Muscle of leg (tissue), 11 donors: Measurements from ENCODE around the gene NEK2. TPM values are rescaled to one million over a fixed set of nuclear protein-coding genes. Genes with fewer than 3 reads are reported as not detected.
"Not testable (repeated sequence)": the region's sequence is repeated elsewhere in the genome, so short reads cannot be mapped to it uniquely, and the experiment has no call there.

Source experiments
- DNase-seq: peaks from one replicate; pipeline ENCODE4 v3.0.0; 2013
- H3K27ac ChIP-seq: one replicate; pipeline ENCODE4 v1.5.1; 2013; ENCODE audit warnings: mild to moderate bottlenecking, low read length, control low read depth
- H3K27me3 ChIP-seq: one replicate; pipeline ENCODE4 v1.6.1; 2013; ENCODE audit warnings: low read length; ENCODE audit not compliant: control insufficient read depth, insufficient read depth
- H3K36me3 ChIP-seq: one replicate; pipeline ENCODE4 v1.6.1; 2013; ENCODE audit warnings: low read length; ENCODE audit not compliant: control insufficient read depth, insufficient read depth
- H3K4me1 ChIP-seq: one replicate; pipeline ENCODE4 v1.6.1; 2013; ENCODE audit warnings: low read length; ENCODE audit not compliant: control insufficient read depth, insufficient read depth
- H3K4me3 ChIP-seq: one replicate; pipeline ENCODE4 v1.5.1; 2013; ENCODE audit warnings: low read length, control low read depth
- H3K9me3 ChIP-seq: replicated peaks from 2 replicates; pipeline ENCODE4 v1.6.1; 2013; ENCODE audit warnings: low read depth, low read length; ENCODE audit not compliant: control insufficient read depth
- WGBS: methylation state at CpG from one replicate; pipeline ENCODE4 v1.1.5; 2013; ENCODE audit warnings: missing lambda C conversion rate; ENCODE audit not compliant: insufficient coverage; 5-methylcytosine and 5-hydroxymethylcytosine counted together
- polyA plus RNA-seq, 8 donors: library from polyadenylated mRNA; unstranded; fragments of 120-200 nt; gene quantifications; one replicate each; pipeline versions ENCODE4 v1.2.1 to v1.2.3, GENCODE V29; 2013; ENCODE audit warnings: inconsistent platforms in 1 of 8, low replicate concordance in 1 of 8; ENCODE audit not compliant: insufficient read length in 8 of 8, insufficient read depth in 1 of 8
- total RNA-seq: library from RNA; stranded (reverse); fragments of 120-200 nt; gene quantifications from one replicate; pipeline ENCODE4 v1.2.4, GENCODE V29; 2013

NEK2 gene
- total and polyA plus RNA-seq, 9 donors: 6.0 to 11.5 (median 8.4) TPM

DNA sequence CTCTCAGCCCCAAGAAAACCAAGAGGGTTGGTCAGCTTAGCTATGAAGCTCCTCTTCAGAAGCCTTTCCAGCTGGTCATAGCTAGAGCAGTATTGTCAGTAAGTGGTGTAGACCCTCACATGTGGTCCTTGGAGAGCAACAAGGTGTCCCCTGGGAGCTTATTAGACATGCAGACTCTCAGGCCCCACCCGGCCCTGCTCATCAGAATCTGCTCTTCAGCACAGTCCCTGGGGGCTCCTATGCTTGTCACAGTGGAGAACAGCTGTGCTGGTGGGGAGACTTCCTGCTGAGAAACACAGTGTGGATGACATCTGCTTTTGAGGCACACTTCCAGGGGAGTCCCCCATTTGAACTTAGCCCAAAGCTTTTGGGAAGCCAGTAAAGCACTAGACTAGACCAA lies 21.9 kb upstream of the NEK2 start:
- peaks cover 14% of the 10 kb centered on the region for H3K4me1 ChIP-seq
- H3K4me3 ChIP-seq: no peak overlapping the region
- no peaks in the 10 kb centered on the region for H3K36me3 ChIP-seq
- peaks cover 4% of the 10 kb centered on the region for H3K27me3 ChIP-seq
- peak; percentile 59 for DNase-seq
- no CpG with 5 or more reads among the region's 1 CpG for WGBS
- no peak overlapping the region for H3K27ac ChIP-seq
- H3K9me3 ChIP-seq: no peaks in the 10 kb centered on the region

DNA sequence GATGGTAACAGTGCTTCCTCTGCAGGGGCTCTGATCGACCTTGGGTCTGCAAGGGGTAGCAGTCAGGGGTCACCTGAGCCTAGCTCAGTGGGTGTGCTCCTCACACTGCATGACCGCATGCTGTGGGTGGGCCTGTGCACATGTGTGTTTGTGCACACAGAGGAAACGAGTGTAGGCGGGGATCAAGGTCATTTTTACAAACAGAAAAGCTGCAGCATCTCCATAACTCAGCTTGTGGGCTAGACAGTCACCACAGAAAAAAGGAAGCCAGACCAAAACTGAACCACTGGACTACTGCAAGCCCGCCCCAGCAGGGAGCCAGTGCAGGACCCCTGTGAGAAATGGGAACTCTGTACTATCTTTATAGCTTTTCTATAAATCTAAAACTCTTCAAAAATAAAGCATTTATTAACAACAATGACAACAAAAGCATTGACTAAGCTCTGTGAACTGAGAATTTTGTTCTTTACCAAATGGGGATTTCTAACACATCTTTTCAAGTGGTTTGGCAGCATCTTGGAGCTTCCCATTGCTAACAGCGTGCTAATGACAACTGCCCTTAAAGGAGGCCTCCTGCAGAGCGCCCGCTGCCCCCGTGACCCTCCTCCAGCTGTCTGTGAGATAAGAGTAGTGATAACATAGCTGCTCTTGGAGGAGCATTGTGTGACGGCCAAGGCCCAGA lies 19.9 kb upstream of the NEK2 start:
- Histone ChIP-seq H3K9me3 (no peaks in the 10 kb centered on the region), H3K4me3 (no peak overlapping the region), H3K27me3 (peaks cover 4% of the 10 kb centered on the region), H3K4me1 (peaks cover 14% of the 10 kb centered on the region), H3K36me3 (no peaks in the 10 kb centered on the region), H3K27ac (no peak overlapping the region)
- WGBS: 60% methylated on average over 1 of the region's 10 CpGs
- DNase-seq: no peak

GRCh38 chr1:211693911-211694310 lies 18.5 kb upstream of the NEK2 start:
- not testable (repeated sequence) for H3K27me3 ChIP-seq, H3K4me3 ChIP-seq, DNase-seq, H3K27ac ChIP-seq, H3K9me3 ChIP-seq, H3K36me3 ChIP-seq
- peaks cover 14% of the 10 kb centered on the region for H3K4me1 ChIP-seq
- WGBS: no CpG with 5 or more reads among the region's 5 CpGs

DNA sequence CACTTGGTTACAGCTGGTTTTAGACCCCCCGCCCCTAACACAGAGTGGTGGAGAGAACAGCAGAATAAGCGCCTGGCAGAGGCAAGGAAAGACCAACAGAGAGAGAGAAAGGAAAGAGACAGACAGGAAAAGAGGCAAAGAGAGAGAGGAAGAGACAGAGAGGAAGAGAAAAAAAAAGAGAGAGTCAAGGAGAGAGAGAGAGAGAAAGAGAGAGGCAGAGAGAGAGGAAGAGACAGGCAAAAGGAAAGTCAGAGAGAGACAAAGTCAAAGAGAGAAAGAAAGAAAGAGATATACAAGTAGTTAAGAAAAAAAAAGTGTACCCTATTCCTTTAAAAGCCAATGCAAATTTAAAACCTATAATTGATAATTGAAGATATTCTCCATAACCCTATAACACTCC lies 13.0 kb upstream of the NEK2 start:
- Histone ChIP-seq H3K4me1 (no peaks in the 10 kb centered on the region), H3K27ac (no peak overlapping the region), H3K4me3 (no peak overlapping the region), H3K9me3 (no peaks in the 10 kb centered on the region), H3K36me3 (no peaks in the 10 kb centered on the region), H3K27me3 (no peaks in the 10 kb centered on the region)
- WGBS: 96% methylated on average over 2 of the region's 2 CpGs
- DNase-seq: no peak

DNA sequence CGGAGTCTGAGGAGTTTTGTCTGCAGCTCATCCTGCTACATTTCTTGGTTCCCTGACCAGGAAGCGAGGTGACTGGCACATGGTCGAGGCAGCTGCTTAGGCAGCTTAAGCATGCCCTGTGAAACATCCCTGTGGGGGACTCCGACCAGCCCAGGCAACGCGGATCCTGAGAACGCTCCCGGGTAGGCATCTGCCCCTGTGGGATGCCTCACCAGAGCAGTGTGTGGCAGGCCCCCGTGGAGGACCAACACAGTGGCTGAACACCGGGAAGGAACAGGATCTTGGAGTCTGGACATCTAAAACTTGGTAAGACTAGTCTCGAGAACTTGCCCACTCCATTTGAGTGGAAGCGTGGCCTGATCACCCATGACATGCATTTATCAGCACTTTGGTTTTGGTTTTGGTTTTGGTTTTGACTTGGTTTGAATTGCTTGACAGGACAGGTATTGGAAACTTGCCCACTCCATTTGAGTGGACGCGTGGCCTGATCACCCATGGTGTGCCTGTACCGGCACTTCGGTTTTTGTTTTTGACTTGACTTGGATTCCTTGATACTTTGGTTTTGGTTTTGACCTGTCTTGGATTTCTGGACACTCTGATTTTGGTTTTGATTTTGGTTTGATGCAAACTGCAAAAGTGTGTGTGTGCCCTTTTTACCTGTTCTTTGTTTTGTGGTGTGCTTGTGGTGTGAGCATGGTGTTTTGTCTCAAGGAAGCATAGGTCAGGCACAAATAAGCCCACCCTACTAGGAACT lies 12.2 kb upstream of the NEK2 start:
- DNase-seq: no peak
- Histone ChIP-seq H3K4me1 (no peaks in the 10 kb centered on the region), H3K27me3 (no peaks in the 10 kb centered on the region), H3K9me3 (no peaks in the 10 kb centered on the region), H3K4me3 (no peak overlapping the region), H3K27ac (no peak overlapping the region), H3K36me3 (no peaks in the 10 kb centered on the region)
- 81% methylated on average over 14 of the region's 16 CpGs for whole genome bisulfite sequencing

GRCh38 chr1:211685823-211686222 lies 10.4 kb upstream of the NEK2 start:
- Histone ChIP-seq H3K27me3 (no peaks in the 10 kb centered on the region), H3K9me3 (no peaks in the 10 kb centered on the region), H3K4me3 (no peak overlapping the region), H3K27ac (no peak overlapping the region), H3K4me1 (no peaks in the 10 kb centered on the region), H3K36me3 (no peaks in the 10 kb centered on the region)
- DNase-seq: no peak
- 51% methylated on average over 5 of the region's 7 CpGs for WGBS

DNA sequence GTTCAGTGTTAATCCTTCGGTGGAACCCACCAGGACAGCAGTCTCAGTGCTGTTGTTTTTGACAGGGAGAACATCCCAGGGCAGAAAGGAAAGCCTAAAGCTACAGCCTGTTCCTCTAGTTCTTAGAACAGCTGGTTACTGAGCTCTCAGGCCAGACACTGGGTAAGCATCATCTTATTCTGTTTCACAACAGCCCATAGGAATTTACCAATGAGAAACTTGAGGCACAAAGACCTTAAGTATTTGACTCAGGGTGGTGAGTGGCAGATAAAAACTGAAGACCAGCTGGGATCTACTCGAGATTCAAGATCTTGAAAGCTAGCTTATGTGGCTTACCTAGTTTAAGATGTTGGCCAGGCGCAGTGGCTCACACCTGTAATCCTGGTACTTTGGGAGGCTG lies 9.4 kb upstream of the NEK2 start:
- Histone ChIP-seq H3K27ac (no peak overlapping the region), H3K36me3 (no peaks in the 10 kb centered on the region), H3K9me3 (no peaks in the 10 kb centered on the region), H3K27me3 (no peaks in the 10 kb centered on the region), H3K4me1 (no peaks in the 10 kb centered on the region), H3K4me3 (no peak overlapping the region)
- WGBS: 76% methylated on average over 3 of the region's 3 CpGs
- DNase-seq: no peak

DNA sequence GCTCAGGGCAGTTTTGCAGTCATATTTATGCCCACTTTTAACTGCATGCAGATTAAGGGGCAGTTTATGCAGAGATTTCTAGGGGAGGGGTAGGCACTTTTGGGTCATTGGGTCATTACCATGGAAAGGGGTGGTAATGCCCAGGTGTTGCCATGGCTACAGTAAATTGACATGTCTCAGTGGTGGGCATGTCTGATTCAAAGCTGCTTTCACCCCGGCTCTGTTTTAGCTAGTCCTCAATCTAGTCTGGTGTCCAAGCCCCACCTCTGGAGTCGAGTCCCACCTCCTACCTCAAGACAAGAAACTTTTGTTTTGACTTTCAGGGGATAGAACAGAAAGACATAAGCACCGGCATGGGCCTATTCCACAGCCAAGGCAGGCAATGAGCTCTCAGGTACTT lies 8.9 kb upstream of the NEK2 start:
- H3K4me1 ChIP-seq: no peaks in the 10 kb centered on the region
- H3K4me3 ChIP-seq: no peak overlapping the region
- H3K36me3 ChIP-seq: no peaks in the 10 kb centered on the region
- no peak for DNase-seq
- no peaks in the 10 kb centered on the region for H3K27me3 ChIP-seq
- H3K9me3 ChIP-seq: no peaks in the 10 kb centered on the region
- WGBS: 74% methylated on average over 3 of the region's 3 CpGs
- H3K27ac ChIP-seq: no peak overlapping the region

GRCh38 chr1:211683396-211684297 lies 8.2 kb upstream of the NEK2 start:
- Histone ChIP-seq H3K4me3 (no peak overlapping the region), H3K27ac (no peak overlapping the region), H3K4me1 (no peaks in the 10 kb centered on the region), H3K27me3 (no peaks in the 10 kb centered on the region), H3K36me3 (no peaks in the 10 kb centered on the region), H3K9me3 (no peaks in the 10 kb centered on the region)
- 93% methylated on average over 4 of the region's 8 CpGs for WGBS
- no peak for DNase-seq

GRCh38 chr1:211682186-211682585 lies 6.8 kb upstream of the NEK2 start:
- not testable (repeated sequence) for H3K4me3 ChIP-seq, H3K9me3 ChIP-seq, H3K36me3 ChIP-seq, DNase-seq, H3K4me1 ChIP-seq, H3K27me3 ChIP-seq, H3K27ac ChIP-seq
- 100% methylated on average over 2 of the region's 7 CpGs for WGBS
